HepG2 (cell line): Measurements from ENCODE around the gene CAMK1.

Experiments used
- FOXP1 ChIP-seq, 2 experiments: fragments of 450-650 bp in 1 of 2; IDR thresholded peaks; 2 replicates each; pipeline ENCODE4 v1.6.1; 2017 to 2018; ENCODE audit warnings: antibody characterized with exemption in 1 of 2
- POLR2A ChIP-seq, 2 experiments: IDR thresholded peaks; 2 replicates each; pipeline ENCODE4 v1.6.1; 2011; ENCODE audit warnings: low read depth in 2 of 2, low read length in 2 of 2, mild to moderate bottlenecking in 1 of 2, moderate library complexity in 1 of 2; ENCODE audit not compliant: insufficient read depth in 1 of 2
- RCOR2 ChIP-seq: IDR thresholded peaks from 2 replicates; pipeline ENCODE4 v1.6.1; 2016; ENCODE audit warnings: missing biosample characterization, missing genetic modification reagents
- ZNF263 ChIP-seq: sonication (generic); formaldehyde crosslinking; IDR thresholded peaks from 2 replicates; pipeline ENCODE4 v1.4.0; 2020; ENCODE audit warnings: missing genetic modification reagents
- TF ChIP-seq, protein P1 (sequence below): sonication (generic); formaldehyde crosslinking; IDR thresholded peaks from 2 replicates; pipeline ENCODE4 v1.9.0; 2021; ENCODE audit warnings: missing genetic modification reagents, borderline replicate concordance
- TF ChIP-seq, protein P2 (sequence below): sonication (generic); formaldehyde crosslinking; IDR thresholded peaks from 2 replicates; pipeline ENCODE4 v1.4.0; 2020; ENCODE audit warnings: missing genetic modification reagents

DNA sequence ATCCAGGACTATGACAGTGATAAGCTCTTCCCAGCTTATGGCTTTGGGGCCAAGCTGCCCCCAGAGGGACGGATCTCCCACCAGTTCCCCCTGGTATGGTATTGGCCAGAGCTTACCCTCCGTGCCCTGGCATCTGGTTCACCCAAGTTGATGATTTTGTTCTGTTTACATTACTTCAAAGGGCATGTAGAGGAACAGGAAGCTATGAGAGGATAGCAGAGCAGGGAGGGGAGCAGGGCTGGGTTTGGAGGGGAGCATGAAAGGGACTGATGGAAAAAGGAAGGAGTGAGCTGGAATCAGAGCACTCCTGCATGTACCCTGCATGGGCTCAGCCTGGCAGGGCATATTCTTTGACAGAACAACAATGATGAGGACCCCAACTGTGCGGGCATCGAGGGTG is 51.6 kb downstream of the CAMK1 start:
- TF ChIP-seq, protein P1, sequence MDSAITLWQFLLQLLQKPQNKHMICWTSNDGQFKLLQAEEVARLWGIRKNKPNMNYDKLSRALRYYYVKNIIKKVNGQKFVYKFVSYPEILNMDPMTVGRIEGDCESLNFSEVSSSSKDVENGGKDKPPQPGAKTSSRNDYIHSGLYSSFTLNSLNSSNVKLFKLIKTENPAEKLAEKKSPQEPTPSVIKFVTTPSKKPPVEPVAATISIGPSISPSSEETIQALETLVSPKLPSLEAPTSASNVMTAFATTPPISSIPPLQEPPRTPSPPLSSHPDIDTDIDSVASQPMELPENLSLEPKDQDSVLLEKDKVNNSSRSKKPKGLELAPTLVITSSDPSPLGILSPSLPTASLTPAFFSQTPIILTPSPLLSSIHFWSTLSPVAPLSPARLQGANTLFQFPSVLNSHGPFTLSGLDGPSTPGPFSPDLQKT (CRISPR knock-in tag), result no peak
- TF ChIP-seq, protein P2, sequence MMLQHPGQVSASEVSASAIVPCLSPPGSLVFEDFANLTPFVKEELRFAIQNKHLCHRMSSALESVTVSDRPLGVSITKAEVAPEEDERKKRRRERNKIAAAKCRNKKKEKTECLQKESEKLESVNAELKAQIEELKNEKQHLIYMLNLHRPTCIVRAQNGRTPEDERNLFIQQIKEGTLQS (CRISPR knock-in tag), result no peak
- TF ChIP-seq POLR2A (IDR thresholded peaks at IDR 0.05; ENCODE audit: insufficient read depth in 1 of 2, low read depth in 2 of 2, low read length in 2 of 2) (no peak), FOXP1 (IDR thresholded peaks at IDR 0.05) (no peak), FOXP1 (CRISPR knock-in tag; IDR thresholded peaks at IDR 0.05) (no peak), RCOR2 (CRISPR knock-in tag) (no peak), ZNF263 (no peak)
